IPS-18a (cell line): ENCODE measurements around the gene SLC34A1.
"Not testable (repeated sequence)": the region's sequence is repeated elsewhere in the genome, so short reads cannot be mapped to it uniquely, and the experiment has no call there.

Experiments used
- H3K27ac ChIP-seq: one replicate; pipeline ENCODE4 v1.5.1; 2013; ENCODE audit warnings: low read length
- H3K27me3 ChIP-seq: one replicate; pipeline ENCODE4 v1.6.1; 2013; ENCODE audit warnings: mild to moderate bottlenecking, low read length; ENCODE audit not compliant: control insufficient read depth, insufficient read depth
- H3K36me3 ChIP-seq: one replicate; pipeline ENCODE4 v1.6.1; 2013; ENCODE audit warnings: low read depth, low read length; ENCODE audit not compliant: control insufficient read depth
- H3K4me1 ChIP-seq: one replicate; pipeline ENCODE4 v1.6.1; 2013; ENCODE audit warnings: low read depth, low read length; ENCODE audit not compliant: control insufficient read depth
- H3K4me3 ChIP-seq: one replicate; pipeline ENCODE4 v1.5.1; 2013; ENCODE audit warnings: low read length
- H3K9ac ChIP-seq: one replicate; pipeline ENCODE4 v1.6.1; 2013; ENCODE audit warnings: mild to moderate bottlenecking, low read length, moderate library complexity
- H3K9me3 ChIP-seq: one replicate; pipeline ENCODE4 v1.6.1; 2013; ENCODE audit warnings: low read depth, low read length; ENCODE audit not compliant: control insufficient read depth

Gene SLC34A1

GRCh38 chr5:177412603-177413233, 28.5 kb downstream of the SLC34A1 start:
- H3K36me3 ChIP-seq = no peaks in the 10 kb centered on the region
- H3K27ac ChIP-seq = no peak overlapping the region
- peaks cover 29% of the 10 kb centered on the region for H3K27me3 ChIP-seq
- no peaks in the 10 kb centered on the region for H3K4me1 ChIP-seq
- no peak overlapping the region for H3K9ac ChIP-seq
- H3K4me3 ChIP-seq = no peak overlapping the region
- H3K9me3 ChIP-seq = no peaks in the 10 kb centered on the region

- no peak overlapping the region for H3K27ac ChIP-seq
- H3K4me3 ChIP-seq = no peak overlapping the region
- peaks cover 17% of the 10 kb centered on the region for H3K27me3 ChIP-seq
- no peaks in the 10 kb centered on the region for H3K36me3 ChIP-seq
- no peak overlapping the region for H3K9ac ChIP-seq
- H3K9me3 ChIP-seq = no peaks in the 10 kb centered on the region
- H3K4me1 ChIP-seq = no peaks in the 10 kb centered on the region
Measured at GRCh38 chr5:177414481-177414880, 30.2 kb downstream of the SLC34A1 start.

- not testable (repeated sequence) for H3K4me3 ChIP-seq, H3K9me3 ChIP-seq, H3K36me3 ChIP-seq, H3K4me1 ChIP-seq, H3K9ac ChIP-seq, H3K27ac ChIP-seq
- peaks cover 13% of the 10 kb centered on the region for H3K27me3 ChIP-seq
Measured at GRCh38 chr5:177417081-177417480, 32.8 kb downstream of the SLC34A1 start.

- H3K27ac ChIP-seq = no peak overlapping the region
- no peak overlapping the region for H3K9ac ChIP-seq
- no peaks in the 10 kb centered on the region for H3K9me3 ChIP-seq
- no peak overlapping the region for H3K4me3 ChIP-seq
- H3K36me3 ChIP-seq = no peaks in the 10 kb centered on the region
- peaks cover 3% of the 10 kb centered on the region for H3K27me3 ChIP-seq
- no peaks in the 10 kb centered on the region for H3K4me1 ChIP-seq
Measured at GRCh38 chr5:177419046-177419445, 34.8 kb downstream of the SLC34A1 start.

GRCh38 chr5:177420472-177420871, 36.2 kb downstream of the SLC34A1 start:
- H3K27ac ChIP-seq, H3K9me3 ChIP-seq, H3K27me3 ChIP-seq, H3K4me3 ChIP-seq, H3K9ac ChIP-seq, H3K36me3 ChIP-seq, H3K4me1 ChIP-seq: not testable (repeated sequence)

GRCh38 chr5:177421062-177421798, 37.0 kb downstream of the SLC34A1 start:
- Histone ChIP-seq H3K4me3 (no peak overlapping the region), H3K27me3 (no peaks in the 10 kb centered on the region), H3K4me1 (peaks cover 3% of the 10 kb centered on the region), H3K9ac (no peak overlapping the region), H3K36me3 (no peaks in the 10 kb centered on the region), H3K9me3 (no peaks in the 10 kb centered on the region), H3K27ac (no peak overlapping the region)

GRCh38 chr5:177423671-177424070, 39.4 kb downstream of the SLC34A1 start:
- peaks cover 12% of the 10 kb centered on the region for H3K4me1 ChIP-seq
- H3K9me3 ChIP-seq = no peaks in the 10 kb centered on the region
- H3K27ac ChIP-seq = no peak overlapping the region
- H3K9ac ChIP-seq = no peak overlapping the region
- no peaks in the 10 kb centered on the region for H3K36me3 ChIP-seq
- H3K27me3 ChIP-seq = no peaks in the 10 kb centered on the region
- no peak overlapping the region for H3K4me3 ChIP-seq

GRCh38 chr5:177425196-177425800, 41.1 kb downstream of the SLC34A1 start:
- peak overlapping the region; percentile 71 for H3K9ac ChIP-seq
- H3K9me3 ChIP-seq = no peaks in the 10 kb centered on the region
- H3K27ac ChIP-seq = peak overlapping the region; percentile 75
- no peaks in the 10 kb centered on the region for H3K27me3 ChIP-seq
- peak overlapping the region; percentile 67 for H3K4me3 ChIP-seq
- H3K36me3 ChIP-seq = no peaks in the 10 kb centered on the region
- peaks cover 12% of the 10 kb centered on the region for H3K4me1 ChIP-seq

- Histone ChIP-seq H3K27me3 (no peaks in the 10 kb centered on the region), H3K9ac (peak overlapping the region; percentile 71), H3K4me1 (peaks cover 12% of the 10 kb centered on the region), H3K36me3 (no peaks in the 10 kb centered on the region), H3K27ac (peak overlapping the region; percentile 75), H3K4me3 (peak overlapping the region; percentile 67), H3K9me3 (no peaks in the 10 kb centered on the region)
Measured at GRCh38 chr5:177425801-177426565, 41.7 kb downstream of the SLC34A1 start.

GRCh38 chr5:177426566-177427210, 42.5 kb downstream of the SLC34A1 start, which contains the start of gene GRK6:
GRK6 (plus strand) TSS chr5:177426676; CDS start chr5:177426846, 170 bp downstream.
- Histone ChIP-seq H3K9me3 (no peaks in the 10 kb centered on the region), H3K4me3 (peak within 1 kb of the TSS; percentile 73), H3K27me3 (no peaks in the 10 kb centered on the region), H3K9ac (peak within 1 kb of the TSS; percentile 86), H3K27ac (peak within 1 kb of the TSS; percentile 75), H3K4me1 (peaks cover 12% of the 10 kb centered on the region), H3K36me3 (no peaks in the 10 kb centered on the region)
